SJSA1 (cell line): ENCODE results near the gene DELE1. TPM values are rescaled to one million over a fixed set of nuclear protein-coding genes. Genes with fewer than 3 reads are reported as not detected.

Experiments
- DNase-seq, 2 experiments: peaks; one replicate each; pipeline ENCODE4 v3.0.0-alpha.2; 2015 to 2020; ENCODE audit warnings: low spot score in 2 of 2, low read depth in 1 of 2
- H3K27ac ChIP-seq: fragments of 250-450 bp; sonication (Bioruptor Pico); 2 replicates; pipeline ENCODE4 v1.5.1; 2020; ENCODE audit warnings: mild to moderate bottlenecking, moderate library complexity
- H3K27me3 ChIP-seq: fragments of 250-450 bp; sonication (Bioruptor Pico); replicated peaks from 2 replicates; pipeline ENCODE4 v1.5.1; 2020; ENCODE audit warnings: mild to moderate bottlenecking, moderate library complexity
- H3K36me3 ChIP-seq: fragments of 250-450 bp; sonication (Bioruptor Pico); 2 replicates; pipeline ENCODE4 v1.5.1; 2020; ENCODE audit warnings: mild to moderate bottlenecking
- H3K4me1 ChIP-seq: fragments of 250-450 bp; sonication (Bioruptor Pico); replicated peaks from 2 replicates; pipeline ENCODE4 v1.6.1; 2021; ENCODE audit warnings: mild to moderate bottlenecking
- H3K4me3 ChIP-seq: fragments of 250-450 bp; sonication (Bioruptor Pico); 2 replicates; pipeline ENCODE4 v1.5.1; 2020; ENCODE audit warnings: mild to moderate bottlenecking
- H3K9me3 ChIP-seq: fragments of 250-450 bp; sonication (Bioruptor Pico); replicated peaks from 2 replicates; pipeline ENCODE4 v1.5.1; 2020; ENCODE audit warnings: mild to moderate bottlenecking
- total RNA-seq: library from RNA; depleted of rRNA; stranded (reverse); fragments of >200 nt; shearing (Covaris generic); gene quantifications from 2 replicates; pipeline ENCODE4 v1.2.3, GENCODE V29; 2014

DELE1 gene
- total RNA-seq, 1 experiment from 2014 or later: 72.3 TPM

DNA sequence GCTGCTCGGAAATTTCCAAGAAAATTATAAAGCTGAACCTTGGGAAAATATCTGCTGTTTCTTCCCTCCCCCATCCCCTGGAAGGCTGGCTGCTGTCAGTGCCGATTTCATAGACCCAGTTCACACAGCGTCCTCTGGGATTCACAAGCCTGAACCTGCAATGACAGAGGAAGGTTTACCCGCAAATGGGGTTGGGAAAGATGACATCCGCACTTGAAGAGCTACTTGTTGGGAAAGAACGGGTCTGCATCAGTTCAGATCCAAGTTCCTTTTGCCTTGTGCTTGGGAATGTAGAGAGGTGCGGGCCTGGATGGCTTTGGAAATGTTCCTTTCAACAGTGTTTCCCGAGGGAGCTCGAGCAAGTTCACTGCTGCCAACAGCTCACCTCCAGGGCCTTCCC, 20.4 kb downstream of the DELE1 start:
- Histone ChIP-seq H3K9me3 (no peaks in the 10 kb centered on the region), H3K27me3 (no peaks in the 10 kb centered on the region; the same call in 1 of the 2 replicates), H3K4me3 (no peak overlapping the region), H3K27ac (no peak overlapping the region), H3K36me3 (peaks cover 11% of the 10 kb centered on the region), H3K4me1 (peaks cover 13% of the 10 kb centered on the region)
- no peak for DNase-seq

GRCh38 chr5:141945511-141946051, 21.9 kb downstream of the DELE1 start:
- Histone ChIP-seq H3K9me3 (no peaks in the 10 kb centered on the region), H3K4me3 (no peak overlapping the region), H3K36me3 (peaks cover under 1% of the 10 kb centered on the region; the same call in 1 of the 2 replicates), H3K27ac (no peak overlapping the region), H3K27me3 (no peaks in the 10 kb centered on the region; the same call in 1 of the 2 replicates), H3K4me1 (peaks cover 11% of the 10 kb centered on the region)
- DNase-seq: no peak

DNA sequence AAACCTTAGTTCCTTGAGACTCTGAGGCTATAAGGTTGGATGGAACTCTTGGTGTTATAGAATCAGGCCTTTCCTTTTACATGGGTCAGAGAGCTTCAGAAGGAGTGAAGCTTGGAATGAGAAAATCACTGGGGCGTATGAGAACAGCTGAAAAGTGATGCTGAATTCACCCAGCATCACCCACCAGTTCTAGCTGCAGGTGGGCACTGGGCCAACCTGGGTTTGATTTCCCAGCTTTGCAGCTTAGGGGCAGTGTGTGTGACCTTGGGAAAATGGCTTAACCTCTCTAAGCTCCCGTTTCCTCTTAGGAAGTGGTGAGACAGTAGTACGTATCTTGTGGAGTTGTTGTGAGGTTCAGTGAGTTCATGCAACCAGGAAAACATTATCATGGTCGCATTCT, 23.6 kb downstream of the DELE1 start:
- no peaks in the 10 kb centered on the region; the same call in 1 of the 2 replicates for H3K27me3 ChIP-seq

GRCh38 chr5:141948812-141949211, 25.1 kb downstream of the DELE1 start:
- Histone ChIP-seq H3K27me3 (no peaks in the 10 kb centered on the region; the same call in 1 of the 2 replicates), H3K27ac (no peak overlapping the region), H3K4me1 (no peaks in the 10 kb centered on the region), H3K9me3 (no peaks in the 10 kb centered on the region), H3K36me3 (no peaks in the 10 kb centered on the region), H3K4me3 (no peak overlapping the region)
- DNase-seq: no peak

More for the DNA sequence above, 23.6 kb downstream of the DELE1 start:
- Histone ChIP-seq H3K4me1 (no peaks in the 10 kb centered on the region), H3K4me3 (no peak overlapping the region), H3K36me3 (no peaks in the 10 kb centered on the region), H3K27ac (no peak overlapping the region), H3K9me3 (no peaks in the 10 kb centered on the region)
- no peak for DNase-seq

DNA sequence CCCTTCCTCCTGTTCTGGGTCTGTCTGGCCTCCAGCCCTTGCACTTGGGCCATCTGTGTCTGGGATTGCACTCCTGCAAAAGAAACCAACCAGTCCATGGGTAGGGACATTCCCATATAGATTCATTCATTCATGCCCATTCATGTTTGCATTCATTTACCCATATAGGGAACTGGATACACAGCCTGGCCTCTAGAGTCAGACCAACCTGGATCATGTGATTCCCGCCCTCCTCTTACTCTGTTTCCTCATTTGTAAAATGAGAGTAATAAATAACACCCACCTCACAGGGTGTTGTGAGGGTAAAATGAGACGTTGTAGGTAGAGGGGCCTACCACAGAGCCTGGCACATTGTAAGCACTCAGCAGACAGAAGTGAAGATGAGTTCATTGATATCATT, 25.8 kb downstream of the DELE1 start:
- Histone ChIP-seq H3K4me3 (no peak overlapping the region), H3K36me3 (no peaks in the 10 kb centered on the region), H3K27me3 (no peaks in the 10 kb centered on the region; the same call in 1 of the 2 replicates), H3K9me3 (no peaks in the 10 kb centered on the region), H3K4me1 (no peaks in the 10 kb centered on the region), H3K27ac (no peak overlapping the region)
- no peak for DNase-seq

- Histone ChIP-seq H3K27me3 (no peaks in the 10 kb centered on the region; the same call in 1 of the 2 replicates), H3K4me3 (no peak overlapping the region), H3K27ac (no peak overlapping the region), H3K9me3 (no peaks in the 10 kb centered on the region), H3K36me3 (no peaks in the 10 kb centered on the region), H3K4me1 (no peaks in the 10 kb centered on the region)
- no peak for DNase-seq
These were observed 26.7 kb downstream of the DELE1 start for GRCh38 chr5:141950207-141951005.

DNA sequence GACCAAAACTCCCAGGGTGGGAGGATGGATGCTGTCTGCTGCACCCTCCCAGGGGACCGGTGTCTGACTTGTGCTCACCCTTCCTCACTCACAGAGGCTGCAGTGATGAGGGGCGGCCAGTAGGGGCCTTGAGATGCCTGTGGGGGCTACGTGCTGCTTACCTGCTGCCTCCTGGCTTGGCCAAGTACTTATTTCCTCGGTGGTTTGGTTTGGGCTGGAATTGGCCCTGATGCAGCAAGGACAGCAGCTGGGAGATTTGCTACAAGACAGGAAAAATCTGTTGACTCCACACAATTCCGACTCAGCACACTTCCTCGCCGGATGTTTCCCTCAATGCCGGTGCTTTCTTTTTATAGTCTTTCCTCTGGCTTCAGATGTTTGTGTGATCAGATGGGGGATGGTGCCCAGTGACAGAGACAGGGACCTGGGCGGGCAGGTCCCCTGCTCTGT, 27.7 kb downstream of the DELE1 start:
- Histone ChIP-seq H3K4me1 (no peaks in the 10 kb centered on the region), H3K36me3 (no peaks in the 10 kb centered on the region), H3K4me3 (no peak overlapping the region), H3K9me3 (no peaks in the 10 kb centered on the region), H3K27ac (no peak overlapping the region), H3K27me3 (no peaks in the 10 kb centered on the region; the same call in 1 of the 2 replicates)
- DNase-seq: peak in 1 of 2 experiments; percentile 49

- Histone ChIP-seq H3K27me3 (no peaks in the 10 kb centered on the region), H3K9me3 (no peaks in the 10 kb centered on the region), H3K4me1 (no peaks in the 10 kb centered on the region), H3K4me3 (no peak overlapping the region), H3K36me3 (no peaks in the 10 kb centered on the region), H3K27ac (no peak overlapping the region)
- peak in 1 of 2 experiments; percentile 46 for DNase-seq
These were observed 28.3 kb downstream of the DELE1 start for GRCh38 chr5:141952020-141952419.

GRCh38 chr5:141954194-141954593, 30.5 kb downstream of the DELE1 start:
- H3K4me1 ChIP-seq: no peaks in the 10 kb centered on the region
- H3K36me3 ChIP-seq: no peaks in the 10 kb centered on the region
- no peaks in the 10 kb centered on the region for H3K9me3 ChIP-seq
- no peak overlapping the region for H3K4me3 ChIP-seq
- H3K27me3 ChIP-seq: no peaks in the 10 kb centered on the region
- no peak for DNase-seq
- no peak overlapping the region for H3K27ac ChIP-seq

GRCh38 chr5:141957367-141957996, 33.8 kb downstream of the DELE1 start:
- H3K4me1 ChIP-seq: peaks cover 3% of the 10 kb centered on the region
- H3K4me3 ChIP-seq: no peak overlapping the region
- H3K27ac ChIP-seq: no peak overlapping the region
- no peaks in the 10 kb centered on the region for H3K9me3 ChIP-seq
- H3K36me3 ChIP-seq: no peaks in the 10 kb centered on the region
- DNase-seq: peak in 1 of 2 experiments; percentile 41
- H3K27me3 ChIP-seq: no peaks in the 10 kb centered on the region

- H3K4me3 ChIP-seq: no peak within 1 kb of the TSS
- peak in 1 of 2 experiments; percentile 44 for DNase-seq
- H3K4me1 ChIP-seq: peaks cover 3% of the 10 kb centered on the region
- no peaks in the 10 kb centered on the region for H3K36me3 ChIP-seq
- H3K27ac ChIP-seq: no peak within 1 kb of the TSS
- no peaks in the 10 kb centered on the region for H3K27me3 ChIP-seq
- no peaks in the 10 kb centered on the region for H3K9me3 ChIP-seq
These were observed 34.4 kb downstream of the DELE1 start, which contains the start of gene PCDH12 for GRCh38 chr5:141958113-141958512. TSS of gene PCDH12 (minus strand) at chr5:141958202. CDS start at chr5:141957851, 351 bp downstream.

GRCh38 chr5:141958546-141959172, 35.0 kb downstream of the DELE1 start:
- Histone ChIP-seq H3K9me3 (no peaks in the 10 kb centered on the region), H3K4me1 (peaks cover 3% of the 10 kb centered on the region), H3K27ac (no peak overlapping the region), H3K27me3 (no peaks in the 10 kb centered on the region), H3K4me3 (no peak overlapping the region), H3K36me3 (no peaks in the 10 kb centered on the region)
- no peak for DNase-seq

GRCh38 chr5:141960018-141960417, 36.3 kb downstream of the DELE1 start:
- no peak overlapping the region for H3K27ac ChIP-seq
- H3K9me3 ChIP-seq: no peaks in the 10 kb centered on the region
- H3K36me3 ChIP-seq: no peaks in the 10 kb centered on the region
- peaks cover 3% of the 10 kb centered on the region for H3K4me1 ChIP-seq
- H3K4me3 ChIP-seq: no peak overlapping the region
- H3K27me3 ChIP-seq: no peaks in the 10 kb centered on the region
- DNase-seq: peak in 1 of 2 experiments; percentile 54
